HG03280 (cell line): ENCODE measurements around the gene DDX3X.
"Not testable (repeated sequence)": the region's sequence is repeated elsewhere in the genome, so short reads cannot be mapped to it uniquely, and the experiment has no call there.

Experiments
- ATAC-seq: cut with Tn5 transposase; IDR thresholded peaks from one replicate; pipeline ENCODE4 v1.9.1; 2021; ENCODE audit warnings: mild to moderate bottlenecking, moderate library complexity; ENCODE audit not compliant: unreplicated experiment

The DDX3X gene

GRCh38 chrX:41411222-41411621 lies 77.3 kb downstream of the DDX3X start:
- not testable (repeated sequence) for ATAC-seq

GRCh38 chrX:41412261-41413081 lies 78.5 kb downstream of the DDX3X start:
- no peak for ATAC-seq
